Cardiac fibroblast (primary cell): ENCODE results near the gene SAFB.

Source experiments
- DNase-seq, 2 donors: peaks; one replicate each; pipeline versions ENCODE4 v3.0.0 to v3.0.0-alpha.2; 2010; ENCODE audit warnings: low read depth in 2 of 2
- H3K4me3 ChIP-seq, 2 donors: replicated peaks in 1 of 2; 1 replicate in 1 of 2; 2 replicates in 1 of 2; pipeline ENCODE4 v1.5.1; 2011; ENCODE audit warnings: low read depth in 2 of 2, low read length in 2 of 2, mild to moderate bottlenecking in 2 of 2, moderate library complexity in 1 of 2
- TF ChIP-seq, protein P1 (sequence below): IDR thresholded peaks from one replicate; pipeline ENCODE4 v1.5.1; 2011; ENCODE audit warnings: low read depth, mild to moderate bottlenecking, low read length, inconsistent platforms

The SAFB gene

GRCh38 chr19:5661483-5661882, 38.6 kb downstream of the SAFB start:
- TF ChIP-seq, protein P1, sequence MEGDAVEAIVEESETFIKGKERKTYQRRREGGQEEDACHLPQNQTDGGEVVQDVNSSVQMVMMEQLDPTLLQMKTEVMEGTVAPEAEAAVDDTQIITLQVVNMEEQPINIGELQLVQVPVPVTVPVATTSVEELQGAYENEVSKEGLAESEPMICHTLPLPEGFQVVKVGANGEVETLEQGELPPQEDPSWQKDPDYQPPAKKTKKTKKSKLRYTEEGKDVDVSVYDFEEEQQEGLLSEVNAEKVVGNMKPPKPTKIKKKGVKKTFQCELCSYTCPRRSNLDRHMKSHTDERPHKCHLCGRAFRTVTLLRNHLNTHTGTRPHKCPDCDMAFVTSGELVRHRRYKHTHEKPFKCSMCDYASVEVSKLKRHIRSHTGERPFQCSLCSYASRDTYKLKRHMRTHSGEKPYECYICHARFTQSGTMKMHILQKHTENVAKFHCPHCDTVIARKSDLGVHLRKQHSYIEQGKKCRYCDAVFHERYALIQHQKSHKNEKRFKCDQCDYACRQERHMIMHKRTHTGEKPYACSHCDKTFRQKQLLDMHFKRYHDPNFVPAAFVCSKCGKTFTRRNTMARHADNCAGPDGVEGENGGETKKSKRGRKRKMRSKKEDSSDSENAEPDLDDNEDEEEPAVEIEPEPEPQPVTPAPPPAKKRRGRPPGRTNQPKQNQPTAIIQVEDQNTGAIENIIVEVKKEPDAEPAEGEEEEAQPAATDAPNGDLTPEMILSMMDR: no peak
- H3K4me3 ChIP-seq: no peak overlapping the region
- no peak for DNase-seq

- H3K4me3 ChIP-seq: no peak overlapping the region
- DNase-seq: no peak
- TF ChIP-seq, protein P1: no peak
Observed at GRCh38 chr19:5663904-5664303, 41.0 kb downstream of the SAFB start.

- no peak overlapping the region for H3K4me3 ChIP-seq
- DNase-seq: no peak
- TF ChIP-seq, protein P1: no peak
Observed at GRCh38 chr19:5664515-5664914, 41.6 kb downstream of the SAFB start.

GRCh38 chr19:5665781-5666513, 43.1 kb downstream of the SAFB start:
- H3K4me3 ChIP-seq: no peak overlapping the region
- peak; percentile 49 to 75 for DNase-seq
- TF ChIP-seq, protein P1: peak; percentile 41

DNA sequence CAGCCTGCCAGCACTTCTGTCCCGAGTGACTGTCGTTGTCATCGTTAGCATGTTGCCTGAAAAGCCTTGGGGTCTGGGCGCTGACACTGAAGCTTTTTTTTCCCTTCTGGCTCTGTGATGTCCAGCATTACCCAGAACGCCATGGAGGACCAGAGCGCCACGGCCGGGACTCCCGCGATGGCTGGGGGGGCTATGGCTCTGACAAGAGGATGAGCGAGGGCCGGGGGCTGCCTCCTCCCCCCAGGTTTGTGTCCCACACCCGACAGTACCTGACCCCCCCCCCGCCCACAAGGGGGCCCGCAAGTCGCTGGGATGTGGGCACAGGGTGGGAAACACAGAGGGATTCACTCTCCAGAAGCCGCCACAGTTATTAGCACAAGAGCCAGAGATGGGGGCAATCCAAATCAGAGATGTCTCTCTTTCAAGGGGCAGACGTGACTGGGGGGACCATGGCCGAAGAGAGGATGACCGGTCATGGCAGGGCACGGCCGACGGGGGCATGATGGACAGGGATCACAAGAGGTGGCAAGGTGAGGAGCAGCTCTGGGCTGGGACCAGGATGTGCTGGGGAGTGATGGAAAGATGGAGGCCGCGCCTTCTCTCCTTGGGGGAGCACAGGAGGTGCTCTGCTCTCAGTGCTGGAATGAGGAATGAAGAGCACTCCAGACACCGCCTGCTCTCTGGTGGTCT, 44.2 kb downstream of the SAFB start:
- TF ChIP-seq, protein P1: no peak
- H3K4me3 ChIP-seq: no peak overlapping the region
- DNase-seq: no peak

DNA sequence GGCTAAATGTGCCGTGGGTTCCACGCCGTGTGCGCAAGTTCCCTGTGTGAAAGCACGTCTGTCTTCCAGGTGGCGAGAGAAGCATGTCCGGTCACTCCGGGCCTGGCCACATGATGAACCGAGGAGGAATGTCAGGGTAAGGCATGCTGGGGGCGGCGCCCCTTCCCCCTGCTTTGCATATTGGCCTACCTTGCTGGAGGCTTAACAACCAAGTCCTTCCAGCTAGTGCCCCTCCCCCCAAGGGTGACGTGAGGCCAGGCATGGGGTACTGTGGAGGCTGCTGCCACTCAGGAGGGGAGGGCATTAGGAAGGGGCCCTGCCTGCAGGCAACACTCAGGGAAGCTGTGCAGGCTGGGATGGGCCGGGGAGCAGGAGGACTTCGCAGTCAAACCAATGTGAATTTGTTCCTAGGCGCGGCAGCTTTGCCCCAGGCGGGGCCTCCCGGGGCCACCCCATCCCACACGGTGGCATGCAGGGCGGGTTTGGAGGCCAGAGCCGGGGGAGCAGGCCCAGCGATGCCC, 44.9 kb downstream of the SAFB start:
- DNase-seq: no peak
- no peak overlapping the region for H3K4me3 ChIP-seq
- TF ChIP-seq, protein P1: no peak
